Osteocyte (in vitro differentiated cells): ENCODE results near the gene SLC43A2. TPM values are rescaled to one million over a fixed set of nuclear protein-coding genes. Genes with fewer than 3 reads are reported as not detected.
A peak's percentile ranks its signal among the peaks of the same experiment; 100 is the strongest.

Experiments used
- DNase-seq: peaks from one replicate; pipeline ENCODE4 v3.0.0; 2021; ENCODE audit warnings: mixed read lengths; ENCODE audit not compliant: unreplicated experiment; ENCODE audit errors: extremely low spot score
- H3K27ac Mint-ChIP-seq: one replicate; pipeline ENCODE4 v1.8.0; 2021; ENCODE audit warnings: mild to moderate bottlenecking, mixed read lengths; ENCODE audit not compliant: unreplicated experiment
- H3K27me3 Mint-ChIP-seq: one replicate; pipeline ENCODE4 v1.8.0; 2021; ENCODE audit warnings: mixed read lengths; ENCODE audit not compliant: unreplicated experiment
- H3K36me3 Mint-ChIP-seq: one replicate; pipeline ENCODE4 v1.8.0; 2021; ENCODE audit warnings: mixed read lengths; ENCODE audit not compliant: unreplicated experiment
- H3K4me1 Mint-ChIP-seq: one replicate; pipeline ENCODE4 v1.8.0; 2021; ENCODE audit warnings: mixed read lengths; ENCODE audit not compliant: unreplicated experiment
- H3K4me3 Mint-ChIP-seq: one replicate; pipeline ENCODE4 v1.8.0; 2021; ENCODE audit warnings: mild to moderate bottlenecking, moderate library complexity, mixed read lengths; ENCODE audit not compliant: unreplicated experiment
- H3K9me3 Mint-ChIP-seq: one replicate; pipeline ENCODE4 v1.8.0; 2021; ENCODE audit warnings: mixed read lengths; ENCODE audit not compliant: unreplicated experiment
- total RNA-seq: library from RNA; stranded (reverse); gene quantifications from 2 replicates; pipeline ENCODE4 v1.2.1, GENCODE V29; 2021
- TF ChIP-seq, protein P1 (sequence below): fragments of 200-600 bp; sonication (generic); IDR thresholded peaks from 2 replicates; pipeline ENCODE4 v1.5.0; 2021; ENCODE audit warnings: antibody characterized with exemption, mild to moderate bottlenecking, moderate library complexity

Gene SLC43A2
- total RNA-seq, 1 donor from 2014 or later, result 7.3 TPM

DNA sequence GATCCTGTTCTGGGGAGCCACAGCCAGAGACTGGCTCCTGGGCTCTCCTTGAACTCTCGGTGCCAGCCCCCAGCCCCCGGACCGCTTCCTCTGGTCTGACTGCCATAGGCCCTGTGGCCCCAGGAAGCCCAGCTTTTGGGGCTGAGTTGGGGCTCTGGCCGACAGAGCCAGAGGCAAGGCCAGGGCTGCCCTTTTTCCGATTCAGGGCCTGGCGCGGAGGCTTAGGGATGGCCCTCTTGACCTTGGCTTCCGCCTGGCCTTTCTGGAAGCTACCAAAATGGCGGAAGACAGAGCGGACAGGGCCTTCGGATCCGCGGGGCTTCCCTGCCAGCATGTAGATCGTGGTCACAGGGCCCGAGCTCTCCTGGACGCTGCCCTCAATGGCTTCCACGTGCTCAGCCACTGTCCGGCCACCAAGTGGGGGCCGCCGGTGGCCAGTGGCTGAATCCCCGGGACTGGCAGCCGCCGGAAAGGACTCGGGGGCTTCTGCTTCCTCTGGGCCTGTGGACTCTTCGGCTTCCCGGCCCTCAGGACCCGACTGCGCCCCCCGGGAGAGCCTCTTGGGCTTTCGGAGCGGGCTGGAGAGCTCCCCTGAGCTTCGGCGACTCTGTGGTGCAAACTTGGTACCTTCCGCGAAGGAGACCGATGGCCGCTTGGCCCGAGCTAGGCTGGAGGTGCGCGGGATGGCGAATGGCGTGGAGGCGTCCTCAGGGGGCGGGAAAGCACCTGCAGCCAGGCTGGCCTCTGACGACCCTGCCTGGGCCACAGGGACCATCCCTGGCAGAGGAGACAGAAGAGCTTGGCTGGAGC lies 6.4 kb upstream of the SLC43A2 start:
- Mint-ChIP-seq H3K27me3 (peaks cover 18% of the 10 kb centered on the region), H3K4me3 (no peak overlapping the region), H3K9me3 (no peaks in the 10 kb centered on the region), H3K36me3 (no peaks in the 10 kb centered on the region), H3K4me1 (peaks cover 3% of the 10 kb centered on the region), H3K27ac (no peak overlapping the region)
- TF ChIP-seq, protein P1, sequence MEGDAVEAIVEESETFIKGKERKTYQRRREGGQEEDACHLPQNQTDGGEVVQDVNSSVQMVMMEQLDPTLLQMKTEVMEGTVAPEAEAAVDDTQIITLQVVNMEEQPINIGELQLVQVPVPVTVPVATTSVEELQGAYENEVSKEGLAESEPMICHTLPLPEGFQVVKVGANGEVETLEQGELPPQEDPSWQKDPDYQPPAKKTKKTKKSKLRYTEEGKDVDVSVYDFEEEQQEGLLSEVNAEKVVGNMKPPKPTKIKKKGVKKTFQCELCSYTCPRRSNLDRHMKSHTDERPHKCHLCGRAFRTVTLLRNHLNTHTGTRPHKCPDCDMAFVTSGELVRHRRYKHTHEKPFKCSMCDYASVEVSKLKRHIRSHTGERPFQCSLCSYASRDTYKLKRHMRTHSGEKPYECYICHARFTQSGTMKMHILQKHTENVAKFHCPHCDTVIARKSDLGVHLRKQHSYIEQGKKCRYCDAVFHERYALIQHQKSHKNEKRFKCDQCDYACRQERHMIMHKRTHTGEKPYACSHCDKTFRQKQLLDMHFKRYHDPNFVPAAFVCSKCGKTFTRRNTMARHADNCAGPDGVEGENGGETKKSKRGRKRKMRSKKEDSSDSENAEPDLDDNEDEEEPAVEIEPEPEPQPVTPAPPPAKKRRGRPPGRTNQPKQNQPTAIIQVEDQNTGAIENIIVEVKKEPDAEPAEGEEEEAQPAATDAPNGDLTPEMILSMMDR, result no peak
- no peak for DNase-seq

DNA sequence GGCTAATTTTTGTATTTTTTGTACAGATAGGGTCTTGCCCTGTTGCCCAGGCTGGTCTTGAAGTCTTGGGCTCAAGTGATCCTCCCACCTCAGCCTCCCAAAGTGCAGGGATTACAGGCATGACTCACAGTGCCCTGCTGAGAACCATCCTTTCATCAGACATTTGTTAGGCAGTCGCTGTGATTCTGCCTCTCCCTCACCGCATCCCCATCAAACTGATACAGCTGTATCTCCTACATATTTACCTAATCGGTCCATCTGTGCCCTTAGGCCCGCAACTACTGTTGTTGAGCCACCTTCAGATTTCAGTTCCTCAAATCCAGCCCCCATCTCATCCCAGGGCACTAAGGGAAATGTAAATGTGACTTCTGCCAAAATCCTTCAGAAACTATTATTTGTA lies 2.0 kb upstream of the SLC43A2 start:
- DNase-seq, result no peak
- Mint-ChIP-seq H3K4me1 (peaks cover 16% of the 10 kb centered on the region), H3K36me3 (no peaks in the 10 kb centered on the region), H3K27ac (no peak overlapping the region), H3K27me3 (peaks cover 29% of the 10 kb centered on the region), H3K4me3 (peak overlapping the region; percentile 75), H3K9me3 (no peaks in the 10 kb centered on the region)
- TF ChIP-seq, protein P1, result no peak

DNA sequence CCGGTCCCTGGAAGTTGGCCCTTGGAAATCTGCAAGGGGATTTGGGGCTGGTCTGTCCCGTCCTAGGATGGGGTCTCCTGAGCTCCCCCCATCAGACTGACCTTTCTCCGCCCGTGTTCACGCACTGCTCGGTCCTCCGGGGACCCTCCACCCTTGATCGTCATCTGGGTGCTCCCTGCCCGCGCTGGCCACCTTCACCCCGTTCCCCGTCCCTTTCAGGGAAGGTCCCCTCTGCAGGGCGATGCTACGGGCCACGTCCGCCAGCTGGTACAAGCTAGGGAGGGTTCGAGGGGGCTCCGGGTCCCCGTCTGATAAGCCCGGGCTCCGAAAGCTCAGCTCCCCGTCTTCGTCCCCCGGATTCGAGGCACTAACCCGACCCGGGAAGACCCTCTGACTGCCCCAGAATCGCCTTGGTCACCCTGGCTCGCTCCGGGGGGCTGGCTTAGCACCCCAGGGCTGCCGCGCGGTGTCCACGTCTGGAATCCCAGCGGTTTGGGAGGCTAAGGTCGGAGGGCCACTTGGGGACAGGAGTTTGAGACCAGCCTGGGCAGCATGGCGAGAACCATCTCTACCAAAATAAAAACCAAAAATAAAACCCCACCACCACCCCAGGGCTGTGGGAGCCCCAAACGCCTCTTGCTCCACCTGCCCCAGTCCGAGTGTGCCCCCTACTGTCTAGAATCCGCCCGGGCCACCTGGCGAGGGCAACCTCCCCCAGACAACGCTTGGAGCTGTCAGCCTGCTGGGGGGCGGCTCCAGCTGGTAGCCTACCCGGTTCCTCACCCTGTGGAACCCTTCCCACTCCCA lies 1.1 kb upstream of the SLC43A2 start:
- H3K27ac Mint-ChIP-seq, result peak overlapping the region; percentile 80
- no peak for DNase-seq

DNA sequence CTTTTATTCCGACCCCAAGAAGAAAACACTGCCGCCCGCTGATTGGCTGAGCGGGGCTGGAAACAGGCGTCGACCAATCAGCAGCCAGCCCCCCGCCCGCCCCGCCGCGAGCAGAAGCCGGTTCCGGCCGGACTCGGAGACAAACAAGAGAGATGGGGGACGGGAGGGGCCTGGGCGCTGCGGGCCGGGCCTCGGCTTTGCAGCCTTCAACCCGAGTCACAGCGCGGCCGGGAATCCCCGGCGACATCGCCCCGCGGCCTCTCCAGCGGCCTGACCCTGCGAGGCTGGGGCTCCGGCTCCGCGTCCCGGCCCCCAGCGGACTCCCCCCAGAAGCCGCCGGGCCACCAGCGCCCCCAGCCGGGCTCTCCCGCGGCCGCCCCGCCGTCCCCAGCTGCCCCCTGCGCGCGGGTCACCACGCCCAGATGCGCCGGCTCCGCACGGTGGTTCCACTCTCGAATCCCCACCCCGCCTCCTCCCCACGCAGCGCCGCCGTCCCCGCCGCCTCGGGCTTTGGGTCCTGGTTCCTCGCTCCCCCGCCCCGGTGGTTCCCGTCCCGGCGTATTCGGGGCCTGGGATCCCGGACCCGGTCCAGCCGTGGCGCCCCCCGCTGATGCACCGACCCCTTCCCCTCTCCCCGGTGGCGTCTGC lies 346 bp upstream of the SLC43A2 start:
- peak; percentile 97 for DNase-seq
- TF ChIP-seq, protein P1, result peak; percentile 58
- peaks cover 29% of the 10 kb centered on the region for H3K27me3 Mint-ChIP-seq
- H3K27ac Mint-ChIP-seq, result peak overlapping the region; percentile 97
- peaks cover 16% of the 10 kb centered on the region for H3K4me1 Mint-ChIP-seq
- no peaks in the 10 kb centered on the region for H3K9me3 Mint-ChIP-seq
- H3K36me3 Mint-ChIP-seq, result no peaks in the 10 kb centered on the region
- H3K4me3 Mint-ChIP-seq, result peak overlapping the region; percentile 94

More for the DNA sequence above, 1.1 kb upstream of the SLC43A2 start:
- Mint-ChIP-seq H3K4me3 (peak overlapping the region; percentile 75), H3K27me3 (peaks cover 29% of the 10 kb centered on the region), H3K9me3 (no peaks in the 10 kb centered on the region), H3K36me3 (no peaks in the 10 kb centered on the region), H3K4me1 (peaks cover 16% of the 10 kb centered on the region)
- TF ChIP-seq, protein P1, result peak; percentile 57
